BE2C (cell line): ENCODE results near the gene GALNT9.
"Not testable (repeated sequence)": the region's sequence is repeated elsewhere in the genome, so short reads cannot be mapped to it uniquely, and the experiment has no call there.

Experiments
- DNase-seq: peaks from one replicate; pipeline ENCODE4 v3.0.0-alpha.2; 2020
- H3K27me3 ChIP-seq: fragments of 250-450 bp; sonication (Bioruptor Pico); 2 replicates; pipeline ENCODE4 v1.5.1; 2020; ENCODE audit warnings: mild to moderate bottlenecking
- H3K36me3 ChIP-seq: fragments of 250-450 bp; sonication (Bioruptor Pico); 2 replicates; pipeline ENCODE4 v1.5.1; 2020; ENCODE audit warnings: mild to moderate bottlenecking
- H3K4me1 ChIP-seq: fragments of 250-450 bp; sonication (Bioruptor Pico); 2 replicates; pipeline ENCODE4 v1.5.1; 2020
- H3K4me3 ChIP-seq: 2 replicates; pipeline ENCODE4 v1.5.1; 2011; ENCODE audit warnings: low read depth, low read length
- H3K9me3 ChIP-seq: fragments of 250-450 bp; sonication (Bioruptor Pico); 2 replicates; pipeline ENCODE4 v1.5.1; 2020
- TF ChIP-seq, protein P1 (sequence below): IDR thresholded peaks from 2 replicates; pipeline ENCODE4 v1.5.1; 2012; ENCODE audit warnings: mild to moderate bottlenecking, low read depth, low read length

Gene GALNT9

DNA sequence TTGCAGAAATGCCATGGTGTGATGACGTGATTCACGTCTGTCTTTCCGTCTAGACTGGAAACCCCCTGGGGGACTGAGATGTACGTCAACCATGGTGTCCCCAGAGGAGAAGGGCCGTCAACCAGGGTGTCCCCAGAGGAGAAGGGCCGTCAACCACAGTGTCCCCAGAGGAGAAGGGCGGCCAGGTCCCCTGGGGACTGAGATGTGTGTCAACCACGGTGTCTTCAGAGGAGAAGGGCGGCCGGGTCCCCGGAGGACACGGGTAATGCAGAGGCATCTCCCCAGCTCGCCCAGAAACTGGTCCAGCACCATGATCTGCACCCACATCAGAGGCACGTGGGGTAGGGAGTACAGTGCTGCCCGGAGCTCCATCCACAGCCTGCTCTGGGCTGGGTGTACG, 30.6 kb upstream of the GALNT9 start:
- H3K4me1 ChIP-seq: no peaks in the 10 kb centered on the region
- TF ChIP-seq, protein P1, sequence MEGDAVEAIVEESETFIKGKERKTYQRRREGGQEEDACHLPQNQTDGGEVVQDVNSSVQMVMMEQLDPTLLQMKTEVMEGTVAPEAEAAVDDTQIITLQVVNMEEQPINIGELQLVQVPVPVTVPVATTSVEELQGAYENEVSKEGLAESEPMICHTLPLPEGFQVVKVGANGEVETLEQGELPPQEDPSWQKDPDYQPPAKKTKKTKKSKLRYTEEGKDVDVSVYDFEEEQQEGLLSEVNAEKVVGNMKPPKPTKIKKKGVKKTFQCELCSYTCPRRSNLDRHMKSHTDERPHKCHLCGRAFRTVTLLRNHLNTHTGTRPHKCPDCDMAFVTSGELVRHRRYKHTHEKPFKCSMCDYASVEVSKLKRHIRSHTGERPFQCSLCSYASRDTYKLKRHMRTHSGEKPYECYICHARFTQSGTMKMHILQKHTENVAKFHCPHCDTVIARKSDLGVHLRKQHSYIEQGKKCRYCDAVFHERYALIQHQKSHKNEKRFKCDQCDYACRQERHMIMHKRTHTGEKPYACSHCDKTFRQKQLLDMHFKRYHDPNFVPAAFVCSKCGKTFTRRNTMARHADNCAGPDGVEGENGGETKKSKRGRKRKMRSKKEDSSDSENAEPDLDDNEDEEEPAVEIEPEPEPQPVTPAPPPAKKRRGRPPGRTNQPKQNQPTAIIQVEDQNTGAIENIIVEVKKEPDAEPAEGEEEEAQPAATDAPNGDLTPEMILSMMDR: no peak
- no peak for DNase-seq
- peaks cover 6% of the 10 kb centered on the region for H3K9me3 ChIP-seq
- no peak overlapping the region for H3K4me3 ChIP-seq
- H3K27me3 ChIP-seq: peaks cover 27% of the 10 kb centered on the region
- no peaks in the 10 kb centered on the region for H3K36me3 ChIP-seq

GRCh38 chr12:132359551-132359950, 30.2 kb upstream of the GALNT9 start:
- no peak for DNase-seq
- H3K4me3 ChIP-seq: no peak overlapping the region
- no peaks in the 10 kb centered on the region for H3K4me1 ChIP-seq
- H3K36me3 ChIP-seq: no peaks in the 10 kb centered on the region
- H3K27me3 ChIP-seq: peaks cover 31% of the 10 kb centered on the region
- TF ChIP-seq, protein P1: no peak
- H3K9me3 ChIP-seq: peaks cover 6% of the 10 kb centered on the region

GRCh38 chr12:132358241-132359225, 29.1 kb upstream of the GALNT9 start:
- H3K4me1 ChIP-seq, H3K9me3 ChIP-seq, H3K4me3 ChIP-seq, H3K36me3 ChIP-seq, DNase-seq: not testable (repeated sequence)
- H3K27me3 ChIP-seq: peaks cover 42% of the 10 kb centered on the region

DNA sequence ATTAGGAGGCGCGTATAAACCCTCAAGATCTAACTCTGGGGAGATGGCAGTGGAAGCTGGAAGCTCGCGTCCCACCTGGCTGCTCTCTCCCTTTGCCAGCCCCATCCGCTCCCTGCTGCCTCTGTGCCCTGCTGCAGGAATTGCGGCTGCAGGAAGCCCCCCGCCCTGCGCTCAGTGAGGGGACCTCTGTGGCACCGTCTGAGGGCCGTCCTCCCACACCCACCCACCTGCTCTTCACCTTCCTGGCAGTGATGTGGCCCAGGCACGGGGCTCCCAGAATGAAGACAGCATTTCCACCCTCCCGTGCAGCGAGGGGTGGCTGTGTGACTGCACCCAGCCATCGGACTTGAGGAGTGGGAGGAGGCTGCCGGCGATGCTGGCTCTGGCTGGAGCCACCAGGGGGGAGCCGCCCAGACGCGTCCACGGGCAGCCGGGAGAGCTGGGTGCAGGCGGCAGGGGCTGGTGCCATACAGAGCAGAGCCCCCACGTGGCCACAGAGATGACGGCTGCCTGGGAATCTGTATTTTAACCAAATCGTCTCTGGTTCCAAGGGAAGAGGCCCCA, 28.3 kb upstream of the GALNT9 start:
- H3K27me3 ChIP-seq: peaks cover 47% of the 10 kb centered on the region

DNA sequence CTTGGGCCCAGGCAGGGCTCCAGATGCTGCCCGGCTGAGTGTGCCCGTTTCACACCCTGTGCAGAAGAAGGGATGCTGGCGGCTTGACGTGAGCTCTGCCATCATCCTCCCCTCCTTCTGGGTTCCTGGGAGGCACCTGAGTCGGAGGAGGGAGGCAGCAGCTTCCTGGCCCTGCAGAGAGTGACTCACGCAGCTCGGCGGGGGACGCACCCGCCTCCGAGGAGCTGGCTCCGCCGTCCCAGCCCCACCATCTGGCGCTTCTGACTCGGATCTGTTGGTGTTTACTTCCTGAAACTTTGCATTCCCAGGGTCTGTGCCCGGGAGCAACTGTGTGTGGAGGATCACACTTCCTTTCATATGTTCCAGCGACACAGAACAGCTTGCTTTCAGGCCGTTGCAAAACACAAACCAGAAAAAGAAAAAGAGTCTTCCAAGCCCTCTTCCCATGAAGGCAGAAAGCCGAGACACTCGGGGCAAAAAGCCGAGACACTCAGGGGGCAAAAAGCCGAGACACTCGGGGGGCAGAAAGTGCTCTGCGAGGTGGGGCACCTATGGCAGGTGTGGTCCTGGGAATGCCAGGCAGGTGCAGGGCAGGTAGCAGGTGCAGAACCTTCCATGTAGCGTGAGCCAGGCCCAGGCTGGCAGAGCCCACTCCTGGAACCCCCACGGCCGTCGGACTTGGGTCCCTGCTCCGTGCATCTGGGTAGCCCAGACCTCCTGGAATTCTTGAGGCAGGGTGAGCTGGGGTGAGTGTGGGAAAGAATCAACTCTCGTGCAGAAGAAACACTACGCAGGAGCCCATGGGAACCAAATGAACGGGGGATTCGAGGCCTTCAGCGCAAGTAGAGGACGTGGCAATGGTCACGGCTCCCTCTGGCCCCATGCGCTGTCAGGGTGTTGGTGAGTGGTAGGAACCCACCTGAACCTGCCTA, 27.6 kb upstream of the GALNT9 start:
- no peak overlapping the region for H3K4me3 ChIP-seq
- H3K9me3 ChIP-seq: peaks cover 6% of the 10 kb centered on the region
- TF ChIP-seq, protein P1: no peak
- no peaks in the 10 kb centered on the region for H3K4me1 ChIP-seq
- H3K36me3 ChIP-seq: no peaks in the 10 kb centered on the region
- H3K27me3 ChIP-seq: peaks cover 47% of the 10 kb centered on the region
- DNase-seq: peak; percentile 3

More for the DNA sequence above, 28.3 kb upstream of the GALNT9 start:
- Histone ChIP-seq H3K9me3 (peaks cover 6% of the 10 kb centered on the region), H3K4me3 (no peak overlapping the region), H3K4me1 (no peaks in the 10 kb centered on the region), H3K36me3 (no peaks in the 10 kb centered on the region)
- DNase-seq: no peak
- TF ChIP-seq, protein P1: no peak
